GM21723 (cell line): ENCODE results near the gene ZBTB20.
"Not testable (repeated sequence)": the region's sequence is repeated elsewhere in the genome, so short reads cannot be mapped to it uniquely, and the experiment has no call there.

Source experiments
- ATAC-seq: cut with Tn5 transposase; IDR thresholded peaks from one replicate; pipeline ENCODE4 v1.9.1; 2021; ENCODE audit warnings: mild to moderate bottlenecking, moderate library complexity; ENCODE audit not compliant: unreplicated experiment

Gene ZBTB20

DNA sequence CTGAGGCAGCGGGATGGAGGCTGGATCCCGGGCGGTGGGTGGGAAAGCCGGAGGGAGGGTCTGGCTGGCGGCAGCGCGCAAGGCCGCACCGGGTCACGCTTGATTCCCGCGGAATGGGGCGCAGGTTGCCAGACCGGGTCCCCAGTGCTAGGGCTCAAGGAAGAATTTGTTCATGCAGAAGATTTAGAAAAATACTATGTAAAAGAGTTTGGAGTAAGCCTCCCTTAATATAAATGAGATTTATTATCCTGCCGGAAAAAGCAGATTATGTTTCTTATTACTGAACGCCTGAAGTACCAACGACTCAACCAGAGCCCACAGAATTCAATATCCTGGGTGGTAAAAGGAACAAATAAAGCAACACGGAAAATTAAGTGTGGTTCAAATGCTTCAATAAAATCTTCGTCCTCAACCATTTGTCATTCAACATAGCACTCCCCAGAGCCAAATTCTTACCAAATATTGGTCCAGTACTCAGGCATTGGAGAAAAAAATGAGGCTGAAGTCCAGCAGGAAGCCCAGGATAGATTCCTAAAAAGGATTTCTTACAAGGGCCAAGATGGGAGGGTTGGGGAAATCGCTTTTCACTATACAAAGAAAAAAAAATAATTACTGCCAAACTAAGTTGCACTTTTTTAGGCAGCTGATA, 1.2 kb upstream of the ZBTB20 start:
- ATAC-seq = peak; percentile 3

DNA sequence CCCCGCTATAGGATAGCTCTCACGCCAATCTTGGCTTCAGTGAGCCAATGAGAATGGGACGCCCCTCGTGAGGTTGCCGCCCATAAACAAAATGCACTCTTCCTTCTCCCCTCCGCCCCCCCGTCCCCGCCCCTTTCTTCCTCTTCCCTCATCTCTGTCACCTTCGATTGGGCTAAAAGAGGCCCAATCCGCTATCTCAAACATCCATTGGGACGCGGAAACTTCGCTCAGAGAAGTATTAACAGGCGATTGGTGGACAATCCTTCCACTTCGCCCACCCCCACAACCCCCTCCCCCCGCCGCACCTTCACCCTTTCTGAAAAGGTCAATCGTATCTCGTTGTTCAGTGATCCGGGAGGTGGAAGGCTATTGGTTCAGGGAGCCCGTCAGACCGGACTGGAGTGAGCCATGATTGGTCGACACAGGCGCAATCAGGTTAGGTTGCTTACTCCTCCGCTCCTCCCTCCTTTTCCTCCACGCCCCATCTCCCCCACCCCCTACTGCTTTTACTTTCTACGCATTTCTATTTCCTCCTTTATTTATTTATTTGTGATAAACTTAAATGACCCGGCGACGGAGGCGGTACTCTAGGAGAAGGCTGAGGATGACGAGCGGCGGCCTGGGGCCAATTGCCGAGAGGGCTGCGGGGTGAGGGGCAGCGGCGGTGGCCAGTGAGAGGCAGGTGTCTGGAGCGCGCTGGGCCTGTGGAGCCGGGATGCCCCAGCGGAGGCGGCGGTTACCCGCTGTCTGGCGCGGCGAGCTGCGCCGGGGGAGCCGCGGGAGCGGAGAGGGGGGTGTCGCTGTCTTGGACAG, 447 bp upstream of the ZBTB20 start:
- peak; percentile 81 for ATAC-seq

DNA sequence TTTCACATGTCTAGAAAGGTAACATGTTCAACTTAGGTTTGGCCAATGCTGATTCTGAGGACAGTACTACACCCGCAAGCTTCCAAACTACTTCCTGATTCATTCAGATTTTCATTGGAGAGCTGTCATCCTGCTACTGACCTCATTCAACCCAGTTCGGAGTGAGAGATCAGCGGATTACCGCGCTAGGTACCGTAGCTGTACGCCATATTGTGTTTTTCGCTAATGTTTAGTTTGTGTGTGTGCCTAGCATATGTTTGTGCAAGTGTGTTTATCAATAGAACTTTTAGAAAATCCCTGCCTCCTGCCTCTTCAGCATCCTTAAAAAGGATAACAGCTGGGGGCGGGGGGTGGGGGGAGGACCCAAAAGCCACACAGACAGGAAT, 1.1 kb downstream of the ZBTB20 start:
- ATAC-seq = no peak

GRCh38 chr3:115141033-115141757, 5.9 kb downstream of the ZBTB20 start:
- ATAC-seq = peak; percentile 69

- ATAC-seq = no peak
These were observed 8.0 kb downstream of the ZBTB20 start for GRCh38 chr3:115139072-115139471.

DNA sequence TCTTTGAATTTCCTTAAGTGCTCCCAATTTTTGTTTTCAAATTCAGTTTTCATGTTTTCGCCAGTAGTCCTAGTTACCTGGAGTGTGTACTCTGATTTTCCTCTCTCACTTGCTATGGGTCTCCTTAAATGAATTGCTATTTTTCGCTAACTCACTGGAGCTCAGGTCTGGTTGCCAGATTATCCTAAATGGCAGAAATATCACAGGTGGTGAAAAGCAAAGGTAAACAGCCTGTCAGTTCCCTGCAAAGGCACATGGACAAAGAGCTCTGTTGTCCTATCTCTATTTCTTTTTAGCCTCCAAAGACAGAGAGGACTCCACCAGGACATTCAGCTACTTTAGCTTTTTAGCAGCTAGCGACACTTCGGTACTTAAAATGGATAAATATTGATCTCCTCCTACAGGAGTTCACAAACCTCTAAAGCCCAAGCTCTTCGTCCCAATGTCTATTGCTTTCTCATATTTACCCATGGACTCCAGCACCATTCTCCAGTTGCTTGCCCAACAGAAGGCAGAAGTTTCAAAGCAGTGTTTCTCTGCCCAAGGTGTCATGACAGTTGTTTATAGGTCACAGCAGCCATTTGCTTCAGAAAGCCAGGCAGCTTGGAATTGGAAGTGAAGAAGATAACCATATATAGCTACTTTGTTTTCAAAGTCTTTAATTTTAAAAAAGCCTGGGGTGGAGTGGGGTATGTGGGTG, 12.3 kb downstream of the ZBTB20 start:
- no peak for ATAC-seq

DNA sequence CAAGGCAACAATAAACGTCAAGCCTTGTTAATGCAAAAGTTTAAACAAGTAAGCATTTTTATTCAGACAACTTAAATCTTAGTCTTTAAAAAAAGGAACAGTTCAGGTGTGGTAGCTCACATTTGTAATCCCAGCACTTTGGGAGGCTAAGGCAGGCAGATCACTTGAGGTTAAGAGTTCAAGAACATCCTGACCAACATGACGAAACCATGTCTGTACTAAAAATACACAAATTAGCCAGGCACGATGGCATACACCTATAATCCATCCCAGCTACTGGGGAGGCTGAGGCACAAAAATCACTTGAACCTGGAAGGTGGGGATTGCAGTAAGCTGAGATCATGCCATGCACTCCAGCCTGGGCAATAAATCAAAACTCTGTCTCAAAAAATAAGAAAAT, 19.9 kb downstream of the ZBTB20 start:
- no peak for ATAC-seq

DNA sequence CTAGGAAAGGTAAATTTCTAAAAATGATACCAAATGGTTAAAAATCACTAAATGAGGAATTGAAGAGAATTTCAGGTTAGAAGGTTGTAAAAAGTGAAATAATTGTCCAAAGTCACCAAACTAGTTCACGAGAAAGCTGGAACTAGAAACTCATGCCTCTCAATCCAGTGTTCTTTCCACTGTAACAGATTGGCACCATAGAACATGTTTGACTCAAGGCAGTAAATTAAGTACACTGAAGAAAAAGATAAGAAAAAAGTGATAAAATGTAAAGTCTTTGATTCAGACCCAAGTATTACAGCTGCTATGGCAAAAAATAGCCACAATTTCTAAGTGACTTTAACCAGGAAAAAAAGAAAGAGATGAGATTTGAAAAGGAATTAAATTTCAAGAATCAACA, 26.5 kb downstream of the ZBTB20 start:
- no peak for ATAC-seq

DNA sequence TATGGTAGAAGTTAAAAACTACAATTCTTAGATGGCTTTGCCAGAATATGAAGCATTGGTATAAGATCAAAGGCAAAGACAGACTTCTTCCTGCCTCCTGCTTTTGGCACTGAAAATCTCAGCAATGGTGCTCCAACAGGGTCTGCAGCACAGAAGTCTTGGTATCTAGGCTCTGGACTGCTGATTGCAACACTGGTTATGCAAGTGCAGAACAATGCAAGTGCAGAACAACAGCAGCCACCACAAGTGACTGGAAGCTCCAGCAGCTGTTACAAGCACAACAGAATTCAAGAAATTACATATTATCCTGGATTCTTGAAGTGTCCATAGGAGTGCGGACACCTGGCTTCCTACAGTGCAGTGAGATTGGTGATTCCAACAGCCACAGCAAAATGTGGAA, 33.7 kb downstream of the ZBTB20 start:
- no peak for ATAC-seq

DNA sequence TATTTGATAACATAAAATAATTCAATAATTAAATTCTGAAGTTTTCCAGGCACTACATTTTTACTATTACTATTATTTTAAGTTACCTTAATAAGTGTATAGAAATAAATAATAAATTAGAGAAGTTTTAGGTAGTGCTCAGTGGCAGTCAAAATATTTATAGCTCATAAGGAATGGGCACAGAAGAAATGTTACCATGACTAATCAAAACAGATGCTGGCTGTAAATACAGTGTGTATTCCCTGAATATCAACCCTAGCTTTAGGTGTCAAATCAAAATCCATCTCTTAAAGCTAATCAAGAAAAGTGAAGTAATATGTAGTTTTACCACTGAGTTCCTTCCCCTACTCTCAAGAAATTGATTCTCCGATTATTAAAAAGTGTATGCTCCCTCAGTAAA, 35.5 kb downstream of the ZBTB20 start:
- ATAC-seq = no peak

- ATAC-seq = no peak
These were observed 36.3 kb downstream of the ZBTB20 start for GRCh38 chr3:115110830-115111229.

DNA sequence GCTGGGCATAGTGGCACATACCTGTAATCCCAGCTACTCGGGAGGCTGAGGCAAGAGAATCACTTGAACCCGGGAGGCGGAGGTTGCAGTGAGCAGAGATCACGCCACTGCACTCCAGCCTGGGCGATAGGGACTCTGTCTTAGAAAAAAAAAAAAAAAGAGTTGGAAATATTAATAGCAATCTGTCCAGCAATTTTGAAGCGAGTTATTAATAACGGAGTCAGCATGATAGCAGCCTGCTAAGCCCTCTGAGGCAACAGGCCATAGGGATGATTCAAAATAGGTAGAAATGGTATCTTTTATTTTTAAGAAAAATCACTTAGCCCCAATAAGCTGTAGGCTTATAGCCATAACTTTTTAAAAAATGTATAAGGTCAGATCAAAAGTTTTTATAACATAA, 37.0 kb downstream of the ZBTB20 start:
- ATAC-seq = not testable (repeated sequence)

GRCh38 chr3:115108614-115109013, 38.5 kb downstream of the ZBTB20 start:
- no peak for ATAC-seq

GRCh38 chr3:115102046-115102445, 45.0 kb downstream of the ZBTB20 start:
- no peak for ATAC-seq

GRCh38 chr3:115100806-115101205, 46.3 kb downstream of the ZBTB20 start:
- ATAC-seq = peak; percentile 14

DNA sequence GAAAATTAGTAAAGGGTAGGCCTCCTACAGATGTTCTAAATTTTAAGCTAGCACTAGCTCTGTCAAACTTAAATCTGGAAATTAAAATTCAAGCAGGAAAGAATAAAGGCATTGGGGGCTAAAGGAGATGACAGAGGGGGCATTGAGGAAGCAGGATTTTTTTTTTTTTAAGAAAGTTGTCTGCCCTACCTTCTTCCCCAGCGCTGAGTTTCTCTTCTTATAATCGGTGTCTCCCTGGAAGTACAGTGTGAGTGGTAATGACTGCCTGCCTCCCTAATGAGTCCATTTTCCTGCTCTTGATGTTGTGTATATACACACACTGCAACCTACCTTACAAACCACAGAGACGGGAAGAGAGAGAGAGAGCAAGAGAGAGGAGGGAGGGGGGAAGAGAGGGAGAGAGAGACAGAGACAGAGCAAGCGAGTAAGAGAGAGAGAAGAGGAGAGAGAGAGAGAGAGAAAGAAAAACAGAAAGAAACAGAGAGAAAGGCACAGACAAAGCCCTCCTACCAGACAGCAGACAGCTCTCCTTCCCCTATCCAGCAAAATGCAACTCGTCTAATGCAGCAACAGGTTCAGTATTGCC, 47.0 kb downstream of the ZBTB20 start:
- ATAC-seq = peak; percentile 75

DNA sequence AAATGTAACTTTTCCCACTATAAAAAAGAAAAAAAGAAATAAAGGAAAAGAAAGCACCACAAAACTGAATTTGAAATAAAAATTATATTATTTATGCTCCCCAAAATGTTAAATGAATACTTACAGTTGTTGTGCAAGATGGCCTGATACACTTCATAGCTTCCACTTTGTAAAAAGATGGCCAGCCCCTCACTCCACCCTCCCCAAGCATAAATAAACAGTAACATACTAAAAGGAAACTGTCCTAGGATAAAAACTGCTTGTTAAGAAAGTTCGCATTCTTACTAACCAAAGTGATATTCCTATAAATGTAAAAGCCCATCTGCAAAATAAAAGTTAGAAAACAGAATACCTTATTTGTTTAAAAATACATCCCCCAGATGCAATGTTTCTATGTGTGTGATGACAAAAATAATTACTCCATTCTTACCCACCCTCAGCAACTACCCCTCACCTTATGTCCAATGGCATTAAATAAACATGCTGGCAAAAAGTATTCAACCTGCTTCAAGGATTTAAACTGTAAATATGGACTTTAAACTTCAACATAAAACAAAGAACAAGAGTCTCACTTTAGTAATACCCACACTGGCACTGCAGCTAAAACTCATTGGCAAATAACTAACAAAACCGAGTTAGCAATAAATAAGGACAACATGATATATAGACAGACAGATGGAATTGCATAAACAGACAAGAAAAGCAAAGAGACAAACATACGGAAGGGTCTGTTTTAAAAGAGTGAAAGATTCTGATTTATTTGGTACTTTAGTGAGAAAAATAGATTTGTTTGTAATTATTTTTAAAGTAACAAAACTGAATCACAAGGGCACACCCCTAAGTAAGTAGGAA, 47.7 kb downstream of the ZBTB20 start:
- ATAC-seq = no peak

- no peak for ATAC-seq
These were observed 48.6 kb downstream of the ZBTB20 start for GRCh38 chr3:115098354-115099073.

GRCh38 chr3:115095236-115095635, 51.9 kb downstream of the ZBTB20 start:
- ATAC-seq = no peak
